ENCODE measurements around the gene ZNRD2.

GRCh38 chr11:65559535-65559934 lies 10.7 kb upstream of the ZNRD2 start:
- TF ChIP-seq CTCF (IDR thresholded peaks at IDR 0.05), result no peak
- TF ChIP-seq POLR2A (IDR thresholded peaks at IDR 0.05), result no peak
